ENCODE measurements around the gene PAXX.

Gene PAXX

DNA sequence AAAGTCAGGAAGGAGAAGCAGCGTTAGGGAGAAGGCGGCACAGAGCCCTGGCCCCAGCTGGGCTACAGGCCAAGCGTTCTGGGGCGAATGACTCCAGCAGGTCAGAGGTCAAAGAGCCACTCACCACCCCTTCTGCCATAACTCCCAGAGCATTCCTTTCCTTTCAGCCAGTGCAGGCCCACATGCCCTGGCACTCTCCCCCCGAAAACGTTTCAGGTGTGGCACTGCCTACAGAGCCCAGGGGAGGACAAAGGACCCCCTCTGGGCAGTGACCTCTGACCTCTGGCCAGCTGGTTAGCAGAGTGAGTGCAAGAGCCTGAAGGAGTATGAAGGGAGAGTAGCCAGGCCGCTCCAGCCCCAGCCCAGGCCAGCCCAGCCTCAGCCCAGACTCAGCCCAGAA is 30.9 kb downstream of the PAXX start:
- Mint-ChIP-seq H3K4me3 (no peak overlapping the region), H3K36me3 (no peaks in the 10 kb centered on the region), H3K27ac (no peak overlapping the region), H3K27me3 (peaks cover 10% of the 10 kb centered on the region), H3K4me1 (peaks cover 12% of the 10 kb centered on the region), H3K9me3 (no peaks in the 10 kb centered on the region)
- no peak for DNase-seq
- CTCF ChIA-PET: interaction anchor here (0.5 to 1.9 kb wide), 4 partner anchors 12 to 355 kb away, joined by 3 to 7 read pairs (median 3); no protein-coding TSS in a partner anchor

DNA sequence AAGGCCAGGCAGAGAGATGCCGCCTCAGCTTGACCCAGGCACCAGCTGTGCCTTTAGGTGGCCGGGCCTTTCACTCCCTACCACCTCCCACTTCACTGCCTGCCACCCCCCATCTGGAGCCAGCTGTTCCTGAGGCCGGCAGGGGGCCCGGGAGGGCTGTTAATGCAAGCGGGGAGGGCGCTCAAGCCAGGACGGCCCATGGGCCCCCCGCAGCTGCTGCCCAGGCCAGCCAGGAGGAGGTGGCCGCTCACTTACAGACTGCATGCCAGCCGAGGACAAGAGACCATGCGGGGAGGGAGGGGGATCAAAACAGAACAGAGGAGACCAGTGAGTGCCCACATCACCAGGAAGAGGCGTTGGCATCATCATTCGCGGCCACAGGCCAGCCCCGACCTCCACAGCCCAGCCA is 31.4 kb downstream of the PAXX start:
- no peak overlapping the region for H3K4me3 Mint-ChIP-seq
- peaks cover 11% of the 10 kb centered on the region for H3K27me3 Mint-ChIP-seq
- no peaks in the 10 kb centered on the region for H3K9me3 Mint-ChIP-seq

DNA sequence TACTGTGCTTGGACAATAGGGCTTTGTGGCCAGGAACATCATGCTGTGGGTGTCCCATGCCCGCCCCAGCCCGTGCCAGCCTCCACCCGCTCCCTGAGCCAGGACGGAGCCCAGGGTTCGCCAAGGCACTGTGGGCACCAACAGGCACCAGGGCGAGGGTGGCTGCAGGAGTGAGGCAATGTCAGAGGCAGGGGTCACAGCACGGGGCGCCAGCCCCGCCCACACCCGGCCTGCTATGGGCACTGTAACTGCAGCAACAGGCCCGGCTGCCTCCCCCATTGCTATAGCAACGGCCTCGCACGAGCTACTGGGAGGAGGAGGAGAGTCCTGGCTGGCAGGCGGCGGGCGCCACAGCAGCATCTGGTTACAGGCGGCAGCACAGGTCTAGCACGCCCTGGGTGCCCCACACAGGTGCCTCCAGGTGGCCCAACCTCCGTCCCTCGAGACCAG is 33.3 kb downstream of the PAXX start:
- H3K4me1 Mint-ChIP-seq: peaks cover 31% of the 10 kb centered on the region
- H3K4me3 Mint-ChIP-seq: no peak overlapping the region
- H3K27ac Mint-ChIP-seq: no peak overlapping the region
- H3K36me3 Mint-ChIP-seq: no peaks in the 10 kb centered on the region
- CTCF ChIA-PET: interaction anchor here (1.2 to 2.7 kb wide), 4 partner anchors 9 to 78 kb away, joined by 3 to 13 read pairs (median 4); partner anchors contain the start of gene NPDC1
- peaks cover 25% of the 10 kb centered on the region for H3K27me3 Mint-ChIP-seq
- no peak for DNase-seq
- H3K9me3 Mint-ChIP-seq: no peaks in the 10 kb centered on the region

More for the DNA sequence above, 31.4 kb downstream of the PAXX start:
- H3K4me1 Mint-ChIP-seq: peaks cover 12% of the 10 kb centered on the region
- CTCF ChIA-PET: interaction anchor here (0.5 to 1.9 kb wide), 4 partner anchors 12 to 354 kb away, joined by 3 to 7 read pairs (median 3); no protein-coding TSS in a partner anchor
- no peak overlapping the region for H3K27ac Mint-ChIP-seq
- H3K36me3 Mint-ChIP-seq: no peaks in the 10 kb centered on the region
- no peak for DNase-seq

DNA sequence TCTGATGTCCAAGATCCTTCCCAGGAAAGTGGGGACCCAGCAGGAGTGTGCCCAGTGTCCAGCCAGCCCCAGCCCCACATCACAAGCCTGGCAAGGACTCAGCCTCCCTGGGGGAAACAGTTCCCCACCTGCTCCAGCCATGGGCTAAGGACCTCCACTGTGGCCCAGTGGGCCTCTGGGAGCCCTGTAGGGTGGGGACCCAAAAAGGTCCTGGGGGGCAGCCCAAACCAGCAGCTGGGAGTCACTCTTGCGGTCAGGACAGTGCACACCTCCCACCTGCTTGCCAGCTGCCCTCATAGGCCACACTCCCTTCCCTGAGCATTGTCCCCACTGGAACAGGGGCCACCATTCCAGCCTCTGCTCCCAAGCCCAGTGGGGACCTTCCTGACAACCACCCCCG is 34.2 kb downstream of the PAXX start:
- peaks cover 31% of the 10 kb centered on the region for H3K27me3 Mint-ChIP-seq
- peaks cover 37% of the 10 kb centered on the region for H3K4me1 Mint-ChIP-seq
- H3K4me3 Mint-ChIP-seq: no peak overlapping the region
- H3K27ac Mint-ChIP-seq: no peak overlapping the region
- no peak for DNase-seq
- CTCF ChIA-PET: interaction anchor here (1.2 to 2.7 kb wide), 4 partner anchors 9 to 79 kb away, joined by 3 to 13 read pairs (median 4); partner anchors contain the start of gene NPDC1
- no peaks in the 10 kb centered on the region for H3K9me3 Mint-ChIP-seq
- H3K36me3 Mint-ChIP-seq: no peaks in the 10 kb centered on the region

DNA sequence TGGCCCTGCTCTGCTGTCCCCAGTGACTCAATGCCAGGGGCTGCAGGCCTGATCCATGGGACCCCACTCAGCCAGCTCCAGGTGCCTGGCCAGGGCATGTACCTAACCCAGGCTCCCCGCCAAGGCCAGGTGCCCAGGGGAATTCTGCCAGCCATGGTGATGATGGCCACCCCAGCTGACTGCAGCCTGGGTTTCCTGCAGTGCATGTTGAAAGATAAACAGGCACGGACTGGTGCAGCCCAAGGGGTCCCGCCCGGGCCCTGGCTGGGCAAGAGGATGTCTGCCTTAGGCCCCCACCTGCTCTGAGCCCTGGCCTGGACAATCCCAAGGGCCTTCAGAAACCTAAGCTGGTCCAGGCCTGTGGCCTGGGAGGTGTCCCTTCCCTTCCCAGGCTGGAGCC is 34.6 kb downstream of the PAXX start:
- Mint-ChIP-seq H3K9me3 (no peaks in the 10 kb centered on the region), H3K27me3 (peaks cover 32% of the 10 kb centered on the region), H3K27ac (no peak overlapping the region), H3K36me3 (no peaks in the 10 kb centered on the region), H3K4me3 (peak overlapping the region; percentile 74), H3K4me1 (peaks cover 40% of the 10 kb centered on the region)
- DNase-seq: no peak
- CTCF ChIA-PET: interaction anchor here (1.0 to 2.7 kb wide), 6 partner anchors 8 to 79 kb away, joined by 3 to 13 read pairs (median 4); partner anchors contain the start of gene NPDC1

DNA sequence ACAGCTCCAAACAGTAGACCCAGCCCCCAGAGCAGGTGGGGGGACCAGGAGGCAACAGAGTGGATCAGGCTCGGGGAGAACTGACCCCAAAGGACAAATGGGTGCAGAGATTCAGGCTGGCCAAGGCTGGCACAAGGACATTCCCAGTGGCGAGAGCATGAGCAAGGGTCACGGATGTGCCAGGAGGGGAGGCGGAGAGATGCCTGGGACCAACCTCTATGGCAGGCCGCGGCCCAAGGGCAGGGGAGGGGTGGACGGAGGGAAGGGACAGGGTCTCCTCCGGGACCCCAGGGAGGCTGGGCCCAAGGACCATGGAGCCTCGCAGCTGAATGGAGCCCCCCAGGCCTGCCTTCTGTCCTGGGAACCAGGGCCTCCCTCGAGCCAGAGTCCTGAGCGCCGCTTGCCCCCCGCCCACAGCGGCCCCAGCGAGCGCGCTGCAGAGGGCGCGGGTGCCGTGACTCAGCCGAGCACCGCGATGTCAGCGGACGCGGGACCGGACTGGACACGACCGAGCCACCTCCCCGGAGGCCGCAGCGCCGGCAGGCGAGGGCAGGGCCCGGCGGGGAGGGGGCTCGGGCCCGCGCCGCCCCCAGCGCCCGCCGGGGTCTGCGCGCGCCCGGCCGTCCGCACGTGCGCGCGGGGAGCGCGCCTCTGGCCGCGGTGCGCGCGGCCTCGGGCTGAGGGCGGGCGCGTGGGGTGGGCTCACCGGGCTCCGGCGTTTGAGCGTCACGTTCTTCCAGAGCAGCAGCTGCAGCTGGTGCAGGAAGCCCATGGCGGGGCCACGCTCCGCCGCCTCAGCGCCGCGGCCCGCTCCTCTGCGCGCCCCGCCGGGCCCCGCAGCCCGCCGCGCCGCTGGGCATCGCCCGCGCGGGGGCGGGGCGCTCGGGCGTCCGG is 35.4 kb downstream of the PAXX start, which contains the start of gene ABCA2:
Gene ABCA2, minus strand, starts transcription at position 869 of the 894 bp plus-strand sequence. Its CDS starts 97 bp downstream, at position 772.
- no peaks in the 10 kb centered on the region for H3K9me3 Mint-ChIP-seq
- peak within 1 kb of the TSS; percentile 74 for H3K4me3 Mint-ChIP-seq
- CTCF ChIA-PET: interaction anchor here (1.0 to 3.6 kb wide), 8 partner anchors 7 to 249 kb away, joined by 3 to 22 read pairs (median 10); no protein-coding TSS in a partner anchor
- no peaks in the 10 kb centered on the region for H3K36me3 Mint-ChIP-seq
- DNase-seq: no peak
- H3K4me1 Mint-ChIP-seq: peaks cover 45% of the 10 kb centered on the region
- H3K27me3 Mint-ChIP-seq: peaks cover 35% of the 10 kb centered on the region
- H3K27ac Mint-ChIP-seq: peak within 1 kb of the TSS; percentile 87

DNA sequence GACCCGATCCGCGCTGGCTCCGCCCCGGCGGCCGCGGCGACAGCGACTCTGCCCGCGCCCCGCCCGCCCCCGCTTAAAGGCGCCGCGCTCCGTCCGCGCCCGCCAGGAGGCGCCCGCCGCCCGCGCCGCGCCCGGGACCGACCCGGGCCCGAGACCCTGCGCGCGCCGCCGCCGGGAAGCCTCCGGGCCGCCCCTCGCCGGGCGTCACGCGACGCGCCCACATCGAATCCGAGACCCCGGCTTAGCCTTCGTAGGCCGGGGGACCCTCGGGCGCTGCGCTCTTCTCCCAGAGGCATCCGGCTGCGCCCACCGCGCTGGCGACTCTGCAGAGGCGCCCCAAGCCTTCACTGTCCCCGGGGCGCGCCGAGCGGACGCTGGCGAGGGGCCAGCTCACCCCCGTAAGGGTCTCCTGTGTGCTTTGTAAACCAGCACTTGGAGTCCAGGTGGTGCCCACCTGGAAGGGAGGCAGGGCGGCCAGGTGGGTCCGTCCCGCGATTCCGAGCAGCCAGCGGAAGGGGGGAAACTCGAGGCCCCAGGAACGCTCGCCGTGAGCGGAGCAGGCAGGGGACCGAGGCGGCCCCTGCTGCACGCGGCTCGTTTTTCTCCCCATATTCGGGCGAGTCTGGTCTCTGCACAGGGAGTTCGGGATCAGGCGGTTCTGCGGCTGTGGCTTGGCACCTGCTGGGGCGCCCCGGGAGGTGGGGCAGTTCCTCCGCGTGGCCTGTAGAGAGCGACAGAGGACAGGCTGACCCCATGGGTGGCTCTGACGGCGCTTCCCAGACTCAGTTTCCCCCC is 36.2 kb downstream of the PAXX start:
- peaks cover 52% of the 10 kb centered on the region for H3K4me1 Mint-ChIP-seq
- peak overlapping the region; percentile 71 for H3K4me3 Mint-ChIP-seq
- CTCF ChIA-PET: interaction anchor here (0.7 to 3.6 kb wide), 37 partner anchors 8 to 315 kb away, joined by 3 to 22 read pairs (median 5); partner anchors contain the start of genes AJM1, CLIC3, CYSRT1 and FBXW5
- no peaks in the 10 kb centered on the region for H3K9me3 Mint-ChIP-seq
- H3K36me3 Mint-ChIP-seq: no peaks in the 10 kb centered on the region
- peak; percentile 75 for DNase-seq
- peaks cover 35% of the 10 kb centered on the region for H3K27me3 Mint-ChIP-seq
- H3K27ac Mint-ChIP-seq: peak overlapping the region; percentile 87

DNA sequence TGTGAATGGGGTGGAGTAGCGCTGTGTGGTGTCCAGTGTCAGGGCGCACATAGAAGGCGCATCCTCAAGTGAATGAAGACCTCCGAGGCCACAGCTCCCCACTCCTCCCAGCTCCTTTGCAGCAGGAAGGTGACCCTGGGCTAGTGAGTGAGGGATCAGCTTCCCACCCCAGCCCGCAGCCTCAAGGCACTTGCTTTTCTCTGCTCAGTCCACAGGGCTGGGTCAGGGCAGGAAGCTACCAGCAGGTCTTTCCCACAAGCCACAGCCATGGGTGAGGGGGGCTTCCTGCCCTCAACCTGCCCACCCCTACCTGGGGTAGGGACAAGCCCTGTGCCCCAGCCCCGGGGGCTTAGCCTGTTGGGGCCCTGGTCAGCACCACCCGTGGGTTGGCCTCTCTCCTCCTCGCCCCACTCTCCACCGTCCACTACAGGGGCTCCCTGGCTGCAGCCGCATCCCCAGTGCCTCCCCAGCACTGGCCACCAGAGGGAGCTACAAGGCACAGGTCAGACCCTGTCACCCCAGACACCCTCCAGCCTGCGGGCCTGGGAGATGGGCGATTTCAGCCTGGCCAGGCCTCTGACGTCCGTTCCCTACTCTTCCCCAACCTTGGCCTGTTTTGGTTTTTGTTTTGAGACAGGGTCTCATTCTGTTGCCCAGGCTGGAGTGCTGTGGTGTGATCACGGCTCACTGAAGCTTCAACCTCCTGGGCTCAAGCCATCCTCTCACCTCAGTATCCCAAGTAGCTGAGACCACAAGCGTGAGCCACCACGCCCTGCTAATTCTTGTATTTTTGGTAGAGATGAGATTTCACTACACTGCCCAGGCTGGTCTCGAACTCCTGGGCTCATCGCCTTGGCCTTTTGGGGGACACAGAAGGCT is 37.1 kb downstream of the PAXX start:
- Mint-ChIP-seq H3K36me3 (no peaks in the 10 kb centered on the region), H3K27ac (peak overlapping the region; percentile 87), H3K4me1 (peaks cover 58% of the 10 kb centered on the region), H3K4me3 (peak overlapping the region; percentile 71), H3K27me3 (peaks cover 35% of the 10 kb centered on the region), H3K9me3 (no peaks in the 10 kb centered on the region)
- peak; percentile 81 for DNase-seq
- CTCF ChIA-PET: interaction anchor here (0.6 to 3.6 kb wide), 44 partner anchors 9 to 316 kb away, joined by 3 to 22 read pairs (median 4); partner anchors contain the start of genes AJM1, CLIC3, CYSRT1 and FBXW5

DNA sequence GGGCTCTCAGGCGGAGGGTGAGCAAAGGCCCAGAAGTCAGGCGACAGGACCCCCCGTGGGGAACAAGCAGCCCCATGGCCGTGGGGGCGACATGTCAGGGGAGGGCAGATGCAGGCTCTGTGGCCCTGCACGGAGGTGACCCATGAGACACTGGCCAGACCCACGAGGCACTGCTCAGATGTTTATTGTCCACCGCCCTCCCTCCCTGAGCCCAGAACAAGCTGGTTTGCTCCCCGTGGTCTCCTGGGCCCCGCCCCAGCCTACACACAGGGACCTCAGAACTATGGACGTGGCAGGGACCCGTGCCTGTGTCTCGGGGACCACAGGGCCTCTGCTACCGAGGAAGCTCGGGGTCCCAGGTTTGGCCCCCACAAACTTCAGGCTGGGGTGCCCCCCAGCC is 37.8 kb downstream of the PAXX start:
- Mint-ChIP-seq H3K27ac (peak overlapping the region; percentile 87), H3K9me3 (no peaks in the 10 kb centered on the region), H3K4me3 (peak overlapping the region; percentile 71), H3K36me3 (no peaks in the 10 kb centered on the region), H3K4me1 (peaks cover 63% of the 10 kb centered on the region), H3K27me3 (peaks cover 42% of the 10 kb centered on the region)
- CTCF ChIA-PET: interaction anchor here (0.6 to 3.6 kb wide), 36 partner anchors 8 to 317 kb away, joined by 3 to 22 read pairs (median 5); partner anchors contain the start of genes AJM1, CLIC3, FBXW5 and MAN1B1
- DNase-seq: no peak

DNA sequence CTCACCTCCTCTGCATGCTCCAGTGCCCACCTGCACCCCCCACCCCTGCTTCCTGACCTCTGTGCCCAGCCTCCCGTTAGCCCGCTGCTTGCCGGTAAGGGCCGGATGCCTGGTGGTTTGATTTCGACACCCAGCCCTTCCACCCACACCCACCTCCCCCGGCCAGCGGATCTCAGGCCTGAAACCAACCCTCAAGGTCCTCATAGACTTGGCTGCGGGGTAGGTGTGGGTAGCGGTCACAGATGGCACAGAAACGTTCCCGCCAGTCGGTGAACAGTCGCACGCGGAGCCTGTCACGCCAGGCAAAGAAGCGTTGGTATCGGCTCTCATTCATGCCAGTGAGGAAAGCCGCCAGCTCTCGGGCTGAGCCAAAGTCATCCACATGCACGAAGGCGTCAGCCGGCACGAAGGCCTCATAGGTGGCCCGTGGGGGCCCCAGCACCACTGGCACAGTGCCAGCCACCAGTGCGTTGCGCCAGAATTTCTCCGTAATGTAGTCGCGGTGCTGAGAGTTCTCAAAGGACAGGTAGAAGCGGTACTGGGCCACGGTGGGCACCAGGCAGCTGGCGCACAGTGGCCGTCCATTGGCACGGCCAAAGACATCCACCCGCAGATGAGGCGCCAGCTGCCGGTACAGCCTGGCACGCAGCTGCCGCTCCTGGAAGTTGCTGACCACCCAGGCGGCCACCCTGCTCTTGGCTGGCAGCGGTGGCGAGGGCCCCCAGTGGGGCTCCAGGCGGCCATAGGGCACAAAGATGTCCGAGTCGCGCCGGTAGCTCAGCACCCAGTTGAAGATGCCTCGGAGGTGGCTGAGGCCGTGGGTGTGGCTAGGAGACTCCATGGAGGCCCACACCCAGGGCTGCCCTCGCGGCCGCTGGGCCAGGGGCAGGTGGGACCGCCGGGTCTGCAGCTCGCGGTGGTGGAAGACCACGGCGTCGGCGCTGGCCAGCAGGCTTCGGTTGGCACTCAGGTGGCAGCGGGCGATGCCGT is 38.6 kb downstream of the PAXX start:
- Mint-ChIP-seq H3K9me3 (no peaks in the 10 kb centered on the region), H3K27ac (peak overlapping the region; percentile 76), H3K27me3 (peaks cover 44% of the 10 kb centered on the region), H3K4me1 (peaks cover 69% of the 10 kb centered on the region), H3K4me3 (peak overlapping the region; percentile 54), H3K36me3 (no peaks in the 10 kb centered on the region)
- DNase-seq: peak; percentile 57
- CTCF ChIA-PET: interaction anchor here (1.1 to 3.6 kb wide), 9 partner anchors 8 to 243 kb away, joined by 4 to 22 read pairs (median 9); partner anchors contain the start of genes NPDC1 and PAXX

DNA sequence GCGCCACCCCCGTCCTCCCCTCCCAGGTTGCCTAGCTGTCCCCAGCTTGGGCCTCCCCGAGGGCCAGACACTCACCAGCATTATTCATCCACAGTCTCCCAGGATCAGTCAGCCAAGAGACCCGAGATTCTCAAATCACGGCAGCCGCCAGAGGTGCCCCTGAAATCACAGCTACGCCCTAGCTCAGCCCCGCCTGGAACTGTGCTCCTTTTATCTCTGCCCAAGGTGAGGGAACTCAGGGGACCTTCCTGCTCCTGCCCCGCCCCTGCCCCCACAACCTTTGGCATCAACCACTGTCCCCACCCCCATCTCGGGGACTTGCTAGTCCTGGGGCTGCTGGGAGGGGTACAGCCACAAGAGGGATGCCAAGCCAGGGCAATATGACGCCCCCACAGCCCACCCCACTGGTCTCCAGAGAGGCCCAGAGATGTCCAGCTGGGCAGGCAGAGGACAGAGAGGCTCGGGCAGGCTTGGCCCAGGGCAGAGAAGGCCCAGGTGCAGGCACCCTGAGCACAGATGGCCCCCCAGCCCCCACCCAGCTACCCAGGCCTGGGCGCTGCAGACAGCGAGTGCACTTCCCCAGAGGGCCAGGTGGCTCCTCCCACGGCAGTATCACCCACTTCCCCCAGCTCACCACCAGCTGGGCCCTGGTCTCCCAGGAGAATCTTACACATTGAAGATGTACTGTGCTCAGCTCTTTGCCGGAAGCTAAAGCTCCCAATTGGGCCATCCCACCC is 39.9 kb downstream of the PAXX start, which contains the start of gene FUT7:
Gene FUT7, minus strand, starts transcription at position 185 of the 737 bp plus-strand sequence. Its CDS starts 97 bp downstream, at position 88.
- CTCF ChIA-PET: interaction anchor here (1.1 to 1.5 kb wide), 2 partner anchors 15 to 84 kb away, joined by 4 to 5 read pairs; no protein-coding TSS in a partner anchor
- peaks cover 65% of the 10 kb centered on the region for H3K4me1 Mint-ChIP-seq
- peak within 1 kb of the TSS; percentile 82 for H3K27ac Mint-ChIP-seq
- no peaks in the 10 kb centered on the region for H3K9me3 Mint-ChIP-seq
- peaks cover 38% of the 10 kb centered on the region for H3K27me3 Mint-ChIP-seq
- DNase-seq: peak; percentile 44
- H3K36me3 Mint-ChIP-seq: no peaks in the 10 kb centered on the region
- peak within 1 kb of the TSS; percentile 55 for H3K4me3 Mint-ChIP-seq
